ENCODE results near the gene EVX1.

The EVX1 gene

GRCh38 chr7:27205325-27206280 is 37.0 kb upstream of the EVX1 start:
- DNase-seq (ENCODE audit: low read depth, low spot score) = no peak
- in situ Hi-C loops (cut with HindIII; ENCODE audit: low sequenced_read_pairs) = no loop called here

DNA sequence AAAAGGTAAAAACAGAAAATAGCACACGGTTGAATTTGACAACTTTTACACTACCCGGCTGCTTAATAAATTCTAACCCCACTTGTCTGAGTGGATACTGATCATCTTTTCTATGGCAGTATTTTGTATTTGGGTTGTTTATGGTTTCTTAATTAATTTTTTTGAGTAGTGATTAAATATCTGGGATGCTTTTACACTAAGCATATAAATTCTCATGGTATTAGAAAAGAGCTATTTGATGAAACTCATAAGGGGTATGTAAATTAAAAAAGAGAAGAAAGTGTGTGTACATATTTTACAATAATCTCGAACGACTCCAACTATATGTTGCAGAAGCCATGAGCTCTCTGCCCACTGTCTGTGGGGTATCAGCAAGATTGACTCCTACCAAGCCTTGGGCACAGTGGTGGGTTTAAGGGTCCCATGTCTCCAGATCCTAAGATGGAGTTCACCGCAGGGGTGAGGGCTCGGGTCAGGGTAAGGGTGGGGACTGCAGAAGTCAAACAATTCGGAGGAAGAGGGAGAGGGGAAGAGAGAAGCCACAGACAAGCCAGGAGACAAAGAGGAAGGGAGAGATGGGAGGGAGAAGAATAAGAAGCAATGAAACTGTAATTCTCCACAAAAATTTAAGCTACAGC is 35.1 kb upstream of the EVX1 start:
- H3K4me3 ChIP-seq (ENCODE audit: low read depth, low read length) = no peak overlapping the region
- DNase-seq (ENCODE audit: low read depth, low spot score) = no peak
- in situ Hi-C loops (cut with HindIII; ENCODE audit: low sequenced_read_pairs) = no loop called here
- no peak for TF ChIP-seq CTCF (IDR thresholded peaks at IDR 0.05; ENCODE audit: low read depth, low read length)

More at GRCh38 chr7:27205325-27206280, 37.0 kb upstream of the EVX1 start:
- H3K4me3 ChIP-seq (ENCODE audit: low read depth, low read length) = no peak overlapping the region
- TF ChIP-seq CTCF (IDR thresholded peaks at IDR 0.05; ENCODE audit: low read depth, low read length) = no peak

- in situ Hi-C loops (cut with HindIII; ENCODE audit: low sequenced_read_pairs) = no loop called here
- DNase-seq (ENCODE audit: low read depth, low spot score) = no peak
- H3K4me3 ChIP-seq (ENCODE audit: low read depth, low read length) = no peak overlapping the region
- TF ChIP-seq CTCF (IDR thresholded peaks at IDR 0.05; ENCODE audit: low read depth, low read length) = no peak
These were observed 33.6 kb upstream of the EVX1 start for GRCh38 chr7:27208998-27209397.

- no peak for DNase-seq (ENCODE audit: low read depth, low spot score)
- in situ Hi-C loops (cut with HindIII; ENCODE audit: low sequenced_read_pairs) = no loop called here
- H3K4me3 ChIP-seq (ENCODE audit: low read depth, low read length) = no peak overlapping the region
- no peak for TF ChIP-seq CTCF (IDR thresholded peaks at IDR 0.05; ENCODE audit: low read depth, low read length)
These were observed 32.6 kb upstream of the EVX1 start for GRCh38 chr7:27209933-27210440.

- DNase-seq (ENCODE audit: low read depth, low spot score) = no peak
- H3K4me3 ChIP-seq (ENCODE audit: low read depth, low read length) = peak overlapping the region; percentile 13
- peak; percentile 84 for TF ChIP-seq CTCF (IDR thresholded peaks at IDR 0.05; ENCODE audit: low read depth, low read length)
- in situ Hi-C loops (cut with HindIII; ENCODE audit: low sequenced_read_pairs) = no loop called here
These were observed 32.0 kb upstream of the EVX1 start for GRCh38 chr7:27210441-27211083.

GRCh38 chr7:27211084-27211446 is 31.5 kb upstream of the EVX1 start:
- DNase-seq (ENCODE audit: low read depth, low spot score) = no peak
- H3K4me3 ChIP-seq (ENCODE audit: low read depth, low read length) = no peak overlapping the region
- in situ Hi-C loops (cut with HindIII; ENCODE audit: low sequenced_read_pairs) = no loop called here
- no peak for TF ChIP-seq CTCF (IDR thresholded peaks at IDR 0.05; ENCODE audit: low read depth, low read length)

All from astrocyte of the spinal cord (primary cell).